Prostate gland (tissue), 2 donors: ENCODE data around the gene NBPF6. TPM values are rescaled to one million over a fixed set of nuclear protein-coding genes. Genes with fewer than 3 reads are reported as not detected.
"Not testable (repeated sequence)": the region's sequence is repeated elsewhere in the genome, so short reads cannot be mapped to it uniquely, and the experiment has no call there.

ENCODE experiments used
- DNase-seq: peaks from one replicate; pipeline ENCODE4 v3.0.0-alpha.2; 2019; ENCODE audit warnings: low spot score
- H3K27ac ChIP-seq, 2 donors: fragments of 200-600 bp; sonication (generic); 2 replicates each; pipeline ENCODE4 v1.5.1; 2017 to 2019
- H3K27me3 ChIP-seq: fragments of 200-600 bp; sonication (generic); replicated peaks from 2 replicates; pipeline ENCODE4 v1.5.1; 2019; ENCODE audit not compliant: insufficient read depth
- H3K36me3 ChIP-seq, 2 donors: fragments of 200-600 bp; sonication (generic); 1 replicate in 1 of 2; 2 replicates in 1 of 2; pipeline versions ENCODE4 v1.5.1 to v1.8.1; 2017 to 2019
- H3K4me1 ChIP-seq: fragments of 200-600 bp; sonication (generic); replicated peaks from 2 replicates; pipeline ENCODE4 v1.5.1; 2019
- H3K4me3 ChIP-seq, 2 donors: fragments of 200-600 bp; sonication (generic); 2 replicates each; pipeline ENCODE4 v1.5.1; 2017 to 2019
- H3K9me3 ChIP-seq: fragments of 200-600 bp; sonication (generic); 2 replicates; pipeline ENCODE4 v1.5.1; 2017
- CTCF ChIP-seq, 4 experiments: fragments of 200-600 bp in 2 of 4; fragments of 450-650 bp in 2 of 4; sonication (generic) in 2 of 4; IDR thresholded peaks; 1 replicate in 3 of 4; 2 replicates in 1 of 4; pipeline ENCODE4 v1.5.1; 2016 to 2019; ENCODE audit warnings: antibody characterized with exemption in 4 of 4, mild to moderate bottlenecking in 2 of 4, moderate library complexity in 2 of 4
- POLR2A ChIP-seq: fragments of 450-650 bp; IDR thresholded peaks from one replicate; pipeline ENCODE4 v1.6.1; 2016; ENCODE audit warnings: antibody characterized with exemption, mild to moderate bottlenecking
- POLR2AphosphoS5 ChIP-seq: sonication (generic); formaldehyde crosslinking; IDR thresholded peaks from one replicate; pipeline ENCODE4 v1.6.1; 2017; ENCODE audit warnings: antibody characterized with exemption
- WGBS: methylation state at CpG from one replicate; pipeline ENCODE4 v1.1.5; 2018; 5-methylcytosine and 5-hydroxymethylcytosine counted together
- intact Hi-C: fragments of 100-400 bp; cut with DNase I; formaldehyde crosslinking; loops from one replicate; pipeline ENCODE4 v1.14.2; 2022
- total RNA-seq, 2 donors: library from RNA; depleted of rRNA; stranded (reverse); fragments of >200 nt; gene quantifications; one replicate each; pipeline ENCODE4 v1.1.0, GENCODE V29; 2016

NBPF6 gene
- total RNA-seq, 2 donors from 2014 or later: 1.1 TPM; not detected in 1

- intact Hi-C loops, H3K9me3 ChIP-seq, H3K36me3 ChIP-seq, H3K4me3 ChIP-seq, DNase-seq, H3K27ac ChIP-seq, H3K4me1 ChIP-seq, H3K27me3 ChIP-seq: not testable (repeated sequence)
- no CpG with 5 or more reads among the region's 8 CpGs for WGBS
Measured at GRCh38 chr1:108466166-108466565, 16.0 kb downstream of the NBPF6 start.

DNA sequence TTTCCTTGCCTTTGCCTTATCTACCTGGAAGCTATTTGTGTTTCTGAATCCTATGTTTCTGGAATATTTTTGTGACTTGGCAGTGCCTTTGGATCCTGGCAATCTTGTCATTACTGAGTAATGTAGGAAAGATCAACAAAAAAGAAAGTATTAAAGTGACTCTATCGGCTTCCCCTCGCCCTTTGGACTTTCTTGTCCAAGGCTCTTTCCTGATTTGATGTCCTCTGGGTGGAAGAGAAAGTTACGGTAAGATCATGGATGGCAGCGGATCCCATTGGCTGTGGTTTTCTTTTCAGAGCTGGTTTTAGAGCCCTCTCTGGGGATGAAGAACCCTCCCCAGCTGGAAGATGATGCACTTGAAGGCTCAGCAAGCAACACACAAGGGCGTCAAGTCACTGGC, 17.0 kb downstream of the NBPF6 start:
- H3K4me1 ChIP-seq, H3K36me3 ChIP-seq, H3K9me3 ChIP-seq, H3K27me3 ChIP-seq, intact Hi-C loops, H3K27ac ChIP-seq, H3K4me3 ChIP-seq, DNase-seq: not testable (repeated sequence)
- no CpG with 5 or more reads among the region's 5 CpGs for WGBS

- WGBS: 62% methylated on average over 4 of the region's 4 CpGs
- H3K27me3 ChIP-seq, H3K4me1 ChIP-seq, H3K9me3 ChIP-seq, DNase-seq, H3K4me3 ChIP-seq, intact Hi-C loops, H3K36me3 ChIP-seq, H3K27ac ChIP-seq: not testable (repeated sequence)
Measured at GRCh38 chr1:108470750-108471149, 20.6 kb downstream of the NBPF6 start.

- H3K4me1 ChIP-seq, H3K36me3 ChIP-seq, H3K4me3 ChIP-seq, H3K27me3 ChIP-seq, H3K27ac ChIP-seq, DNase-seq, H3K9me3 ChIP-seq, intact Hi-C loops: not testable (repeated sequence)
- WGBS: 73% methylated on average over 6 of the region's 6 CpGs
Measured at GRCh38 chr1:108474516-108474915, 24.4 kb downstream of the NBPF6 start.

DNA sequence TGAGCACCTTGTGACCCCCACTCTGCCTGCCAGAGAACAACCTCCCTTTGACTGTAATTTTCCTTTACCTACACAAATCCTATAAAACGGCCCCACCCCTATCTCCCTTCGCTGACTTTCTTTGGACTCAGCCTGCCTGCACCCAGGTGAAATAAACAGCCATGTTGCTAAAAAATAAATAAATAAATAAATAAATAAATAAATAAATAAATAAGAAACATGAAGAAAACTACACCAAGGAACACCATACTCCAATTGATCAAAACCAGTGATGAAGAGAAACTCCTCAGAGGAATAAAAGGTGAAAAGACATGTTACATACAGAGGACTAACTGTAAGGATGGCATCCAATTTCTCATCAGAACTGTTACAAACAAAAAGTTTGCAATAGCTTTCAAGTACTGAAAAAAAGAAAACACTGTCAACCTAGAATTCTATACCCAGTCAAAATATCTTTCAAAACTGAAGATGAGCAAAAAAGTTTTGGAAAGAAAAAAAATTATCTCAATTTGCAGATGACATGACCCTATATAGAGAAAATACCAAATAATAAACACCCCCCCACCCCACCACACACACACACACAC, 28.4 kb downstream of the NBPF6 start:
- no peaks in the 10 kb centered on the region for H3K9me3 ChIP-seq
- no peak for DNase-seq
- intact Hi-C loops: no loop called here
- no peak overlapping the region for H3K4me3 ChIP-seq
- no peak overlapping the region for H3K27ac ChIP-seq
- H3K4me1 ChIP-seq: no peaks in the 10 kb centered on the region
- TF ChIP-seq POLR2AphosphoS5 (no peak), POLR2A (no peak), CTCF (IDR thresholded peaks at IDR 0.05) (no peak)
- H3K36me3 ChIP-seq: no peaks in the 10 kb centered on the region
- 95% methylated on average over 2 of the region's 2 CpGs for WGBS
- H3K27me3 ChIP-seq: no peaks in the 10 kb centered on the region

DNA sequence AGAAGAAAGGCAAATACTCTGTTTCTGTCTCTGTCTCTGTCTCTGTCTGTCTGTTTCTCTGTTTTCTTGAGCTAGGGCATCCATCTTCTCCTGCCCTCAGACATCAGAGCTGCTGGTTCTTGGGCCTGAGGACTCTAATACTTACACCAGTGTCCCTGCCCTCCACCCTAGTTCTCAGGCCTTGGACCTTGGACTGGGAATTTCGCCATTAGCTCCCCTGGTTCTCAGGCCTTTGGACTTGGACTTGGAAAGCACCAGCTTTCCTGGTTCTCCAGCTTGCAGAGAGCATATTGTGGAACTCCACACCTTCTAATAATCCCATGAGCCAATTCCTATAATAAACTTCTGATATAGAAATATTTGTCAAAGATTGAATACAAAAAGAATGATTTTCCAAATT, 32.6 kb downstream of the NBPF6 start:
- H3K27me3 ChIP-seq: no peaks in the 10 kb centered on the region
- H3K4me3 ChIP-seq: no peak overlapping the region
- no peaks in the 10 kb centered on the region for H3K4me1 ChIP-seq
- 77% methylated on average over 1 of the region's 1 CpG for WGBS
- intact Hi-C loops: no loop called here
- no peak for TF ChIP-seq POLR2A
- no peak for TF ChIP-seq POLR2AphosphoS5
- TF ChIP-seq CTCF (IDR thresholded peaks at IDR 0.05): no peak
- no peak overlapping the region for H3K27ac ChIP-seq
- no peaks in the 10 kb centered on the region for H3K9me3 ChIP-seq
- no peak for DNase-seq
- no peaks in the 10 kb centered on the region for H3K36me3 ChIP-seq

DNA sequence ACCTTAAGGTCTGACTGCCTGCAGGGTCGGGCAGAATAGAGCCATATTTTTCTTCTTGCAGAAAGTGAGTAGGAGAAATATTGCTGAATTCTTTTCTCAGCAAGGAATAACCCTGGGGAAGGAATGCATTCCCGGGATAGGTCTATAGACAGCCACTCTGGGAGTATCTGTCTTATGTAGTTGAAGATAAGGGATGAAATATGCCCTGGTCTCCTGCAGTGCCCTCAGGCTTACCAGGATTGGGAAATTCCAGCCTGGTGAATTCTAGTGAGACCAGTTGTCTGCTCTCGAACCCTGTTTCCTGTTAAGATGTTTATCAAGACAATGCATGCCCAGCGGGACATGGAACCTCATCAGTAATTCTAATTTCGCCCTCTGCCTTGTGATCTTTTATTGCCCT, 35.8 kb downstream of the NBPF6 start:
- H3K36me3 ChIP-seq, H3K9me3 ChIP-seq, intact Hi-C loops, H3K4me3 ChIP-seq, H3K27ac ChIP-seq, H3K27me3 ChIP-seq, H3K4me1 ChIP-seq, DNase-seq: not testable (repeated sequence)
- 80% methylated on average over 5 of the region's 5 CpGs for WGBS

GRCh38 chr1:108486707-108487106, 36.6 kb downstream of the NBPF6 start:
- WGBS: 88% methylated on average over 11 of the region's 11 CpGs
- H3K36me3 ChIP-seq, H3K27me3 ChIP-seq, H3K27ac ChIP-seq, H3K4me3 ChIP-seq, intact Hi-C loops, H3K4me1 ChIP-seq, DNase-seq, H3K9me3 ChIP-seq: not testable (repeated sequence)

GRCh38 chr1:108495008-108495407, 44.9 kb downstream of the NBPF6 start:
- WGBS: 100% methylated on average over 1 of the region's 1 CpG
- H3K4me1 ChIP-seq, H3K27ac ChIP-seq, H3K27me3 ChIP-seq, H3K36me3 ChIP-seq, DNase-seq, H3K4me3 ChIP-seq, intact Hi-C loops, H3K9me3 ChIP-seq: not testable (repeated sequence)

GRCh38 chr1:108496856-108497255, 46.7 kb downstream of the NBPF6 start:
- H3K4me3 ChIP-seq, H3K27ac ChIP-seq, H3K4me1 ChIP-seq, intact Hi-C loops, H3K9me3 ChIP-seq, H3K36me3 ChIP-seq, H3K27me3 ChIP-seq, DNase-seq: not testable (repeated sequence)
- WGBS: 91% methylated on average over 4 of the region's 4 CpGs
